ENCODE measurements around the gene CLDN10.

GRCh38 chr13:95547531-95548167 lies 4.9 kb upstream of the CLDN10 start:
- no peak for TF ChIP-seq CTCF (IDR thresholded peaks at IDR 0.05)
- TF ChIP-seq REST (IDR thresholded peaks at IDR 0.05) = no peak
- TF ChIP-seq TFCP2L1 (CRISPR knock-in tag; IDR thresholded peaks at IDR 0.05) = no peak
- TF ChIP-seq CEBPB (IDR thresholded peaks at IDR 0.05) = no peak
- no peak for TF ChIP-seq POLR2AphosphoS2 (conservative IDR thresholded peaks at IDR 0.05; ENCODE audit: low read length)
- TF ChIP-seq PHF8 (IDR thresholded peaks at IDR 0.05; ENCODE audit: borderline replicate concordance, low read depth) = no peak
- no peak for TF ChIP-seq RAD21 (conservative IDR thresholded peaks at IDR 0.05 in 1 of 2, IDR thresholded peaks at IDR 0.05 in 1 of 2)
- TF ChIP-seq POLR2A (IDR thresholded peaks at IDR 0.05; ENCODE audit: low read length) = no peak
- TF ChIP-seq MYC (IDR thresholded peaks at IDR 0.05; ENCODE audit: borderline replicate concordance, low read length) = no peak
- no peak for TF ChIP-seq JUNB (IDR thresholded peaks at IDR 0.05)
- TF ChIP-seq SMC3 (IDR thresholded peaks at IDR 0.05) = no peak
- no peak for TF ChIP-seq NPAS2 (CRISPR knock-in tag; IDR thresholded peaks at IDR 0.05; ENCODE audit: borderline replicate concordance)
- TF ChIP-seq EP300 (IDR thresholded peaks at IDR 0.05) = no peak
- no peak for TF ChIP-seq MAX (IDR thresholded peaks at IDR 0.05)

Data from A549 (cell line).